GM21423 (cell line): ENCODE data around the gene MADD.
A peak's percentile ranks its signal among the peaks of the same experiment; 100 is the strongest.

ENCODE experiments used
- ATAC-seq: cut with Tn5 transposase; IDR thresholded peaks from one replicate; pipeline ENCODE4 v1.9.1; 2021; ENCODE audit warnings: mild to moderate bottlenecking, moderate library complexity; ENCODE audit not compliant: unreplicated experiment

MADD gene

GRCh38 chr11:47355283-47356128 lies 85.6 kb downstream of the MADD start:
- ATAC-seq, result no peak

GRCh38 chr11:47356129-47356997 lies 86.4 kb downstream of the MADD start:
- no peak for ATAC-seq

- ATAC-seq, result no peak
These were observed 87.0 kb downstream of the MADD start for GRCh38 chr11:47356998-47357329.

GRCh38 chr11:47357985-47358730 lies 88.2 kb downstream of the MADD start:
- no peak for ATAC-seq

- no peak for ATAC-seq
These were observed 88.8 kb downstream of the MADD start for GRCh38 chr11:47358731-47359051.

- ATAC-seq, result no peak
These were observed 89.2 kb downstream of the MADD start for GRCh38 chr11:47359162-47359561.

GRCh38 chr11:47359586-47359985 lies 89.7 kb downstream of the MADD start:
- ATAC-seq, result no peak

GRCh38 chr11:47360341-47360740 lies 90.4 kb downstream of the MADD start:
- no peak for ATAC-seq

- no peak for ATAC-seq
These were observed 91.5 kb downstream of the MADD start for GRCh38 chr11:47361419-47361818.

- no peak for ATAC-seq
These were observed 96.1 kb downstream of the MADD start for GRCh38 chr11:47366020-47366490.

- ATAC-seq, result no peak
These were observed 99.7 kb downstream of the MADD start for GRCh38 chr11:47369676-47370075.

GRCh38 chr11:47372422-47372821 lies 102.5 kb downstream of the MADD start:
- ATAC-seq, result no peak

GRCh38 chr11:47373876-47374719 lies 104.2 kb downstream of the MADD start:
- no peak for ATAC-seq

GRCh38 chr11:47374720-47375019 lies 104.7 kb downstream of the MADD start:
- ATAC-seq, result no peak

GRCh38 chr11:47375020-47375419 lies 105.1 kb downstream of the MADD start:
- no peak for ATAC-seq

GRCh38 chr11:47375546-47376085 lies 105.7 kb downstream of the MADD start:
- no peak for ATAC-seq

- ATAC-seq, result no peak
These were observed 106.2 kb downstream of the MADD start for GRCh38 chr11:47376107-47376524.

- peak; percentile 31 for ATAC-seq
These were observed 106.8 kb downstream of the MADD start for GRCh38 chr11:47376525-47377371.

- peak; percentile 9 for ATAC-seq
These were observed 107.7 kb downstream of the MADD start for GRCh38 chr11:47377571-47378009.
